ENCODE results near the gene SND1.

The SND1 gene

GRCh38 chr7:127937066-127937680 is 285.2 kb downstream of the SND1 start:
- no peak for DNase-seq (ENCODE audit: low read depth)

GRCh38 chr7:127938588-127938987 is 286.6 kb downstream of the SND1 start:
- DNase-seq (ENCODE audit: low read depth) = peak; percentile 75

GRCh38 chr7:127940381-127941160 is 288.6 kb downstream of the SND1 start:
- no peak for DNase-seq (ENCODE audit: low read depth)

- DNase-seq (ENCODE audit: low read depth) = no peak
Observed at GRCh38 chr7:127941476-127942210, 289.6 kb downstream of the SND1 start.

GRCh38 chr7:127943541-127944521 is 291.8 kb downstream of the SND1 start:
- DNase-seq (ENCODE audit: low read depth) = peak; percentile 43

- DNase-seq (ENCODE audit: low read depth) = no peak
Observed at GRCh38 chr7:127946111-127946510, 294.1 kb downstream of the SND1 start.

- DNase-seq (ENCODE audit: low read depth) = no peak
Observed at GRCh38 chr7:127946847-127947246, 294.9 kb downstream of the SND1 start.

- no peak for DNase-seq (ENCODE audit: low read depth)
Observed at GRCh38 chr7:127948312-127948711, 296.3 kb downstream of the SND1 start.

- no peak for DNase-seq (ENCODE audit: low read depth)
Observed at GRCh38 chr7:127948930-127949329, 296.9 kb downstream of the SND1 start.

- no peak for DNase-seq (ENCODE audit: low read depth)
Observed at GRCh38 chr7:127949769-127950222, 297.8 kb downstream of the SND1 start.

GRCh38 chr7:127950233-127950935 is 298.4 kb downstream of the SND1 start:
- DNase-seq (ENCODE audit: low read depth) = no peak

GRCh38 chr7:127953423-127954356 is 301.7 kb downstream of the SND1 start:
- no peak for DNase-seq (ENCODE audit: low read depth)

GRCh38 chr7:127954357-127954748 is 302.4 kb downstream of the SND1 start:
- DNase-seq (ENCODE audit: low read depth) = no peak

GRCh38 chr7:127955051-127955531 is 303.1 kb downstream of the SND1 start:
- DNase-seq (ENCODE audit: low read depth) = no peak

GRCh38 chr7:127957886-127958285 is 305.9 kb downstream of the SND1 start:
- no peak for DNase-seq (ENCODE audit: low read depth)

GRCh38 chr7:127959770-127960169 is 307.8 kb downstream of the SND1 start:
- no peak for DNase-seq (ENCODE audit: low read depth)

GRCh38 chr7:127961786-127962453 is 309.9 kb downstream of the SND1 start:
- no peak for DNase-seq (ENCODE audit: low read depth)

- DNase-seq (ENCODE audit: low read depth) = no peak
Observed at GRCh38 chr7:127962589-127963361, 310.8 kb downstream of the SND1 start.
